Osteocyte (in vitro differentiated cells): ENCODE results near the gene BCL6. TPM values are rescaled to one million over a fixed set of nuclear protein-coding genes. Genes with fewer than 3 reads are reported as not detected.

Experiments used
- DNase-seq: peaks from one replicate; pipeline ENCODE4 v3.0.0; 2021; ENCODE audit warnings: mixed read lengths; ENCODE audit not compliant: unreplicated experiment; ENCODE audit errors: extremely low spot score
- H3K27ac Mint-ChIP-seq: one replicate; pipeline ENCODE4 v1.8.0; 2021; ENCODE audit warnings: mild to moderate bottlenecking, mixed read lengths; ENCODE audit not compliant: unreplicated experiment
- H3K27me3 Mint-ChIP-seq: one replicate; pipeline ENCODE4 v1.8.0; 2021; ENCODE audit warnings: mixed read lengths; ENCODE audit not compliant: unreplicated experiment
- H3K36me3 Mint-ChIP-seq: one replicate; pipeline ENCODE4 v1.8.0; 2021; ENCODE audit warnings: mixed read lengths; ENCODE audit not compliant: unreplicated experiment
- H3K4me1 Mint-ChIP-seq: one replicate; pipeline ENCODE4 v1.8.0; 2021; ENCODE audit warnings: mixed read lengths; ENCODE audit not compliant: unreplicated experiment
- H3K4me3 Mint-ChIP-seq: one replicate; pipeline ENCODE4 v1.8.0; 2021; ENCODE audit warnings: mild to moderate bottlenecking, moderate library complexity, mixed read lengths; ENCODE audit not compliant: unreplicated experiment
- H3K9me3 Mint-ChIP-seq: one replicate; pipeline ENCODE4 v1.8.0; 2021; ENCODE audit warnings: mixed read lengths; ENCODE audit not compliant: unreplicated experiment
- total RNA-seq: library from RNA; stranded (reverse); gene quantifications from 2 replicates; pipeline ENCODE4 v1.2.1, GENCODE V29; 2021
- TF ChIP-seq, protein P1 (sequence below): fragments of 200-600 bp; sonication (generic); IDR thresholded peaks from 2 replicates; pipeline ENCODE4 v1.5.0; 2021; ENCODE audit warnings: antibody characterized with exemption, mild to moderate bottlenecking, moderate library complexity

The BCL6 gene
- total RNA-seq, 1 donor from 2014 or later = 84.8 TPM

DNA sequence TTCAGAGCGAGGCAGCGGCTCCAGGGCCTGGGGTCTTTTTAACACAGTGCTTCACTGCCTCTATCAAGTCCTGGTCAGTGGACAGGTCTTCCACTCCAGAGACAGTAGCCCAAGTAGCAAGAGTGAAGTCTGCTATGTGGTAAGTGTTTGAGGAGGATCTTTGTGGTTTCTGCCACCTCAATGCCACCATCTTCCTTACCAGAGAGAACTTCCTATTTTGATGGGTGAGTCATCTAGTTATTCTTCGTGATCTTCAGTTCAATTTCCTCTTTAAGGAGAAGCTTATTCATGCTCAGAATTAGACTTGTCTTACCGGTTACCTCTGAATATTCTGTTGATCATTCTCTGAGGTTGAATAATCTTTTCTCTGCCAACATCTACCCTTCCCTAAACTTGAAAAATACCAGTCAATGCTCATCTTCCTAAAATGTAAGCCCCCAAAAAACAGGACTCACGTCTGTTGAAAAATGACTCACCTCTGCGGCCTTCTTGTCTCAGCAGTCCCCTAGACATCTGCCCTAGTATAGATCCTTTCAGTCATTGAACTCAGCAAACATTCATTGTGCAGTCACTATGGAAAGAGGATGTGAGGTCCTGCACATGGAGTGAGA lies 32.2 kb upstream of the BCL6 start:
- H3K27ac Mint-ChIP-seq = no peak overlapping the region
- no peaks in the 10 kb centered on the region for H3K36me3 Mint-ChIP-seq
- H3K27me3 Mint-ChIP-seq = no peaks in the 10 kb centered on the region
- TF ChIP-seq, protein P1, sequence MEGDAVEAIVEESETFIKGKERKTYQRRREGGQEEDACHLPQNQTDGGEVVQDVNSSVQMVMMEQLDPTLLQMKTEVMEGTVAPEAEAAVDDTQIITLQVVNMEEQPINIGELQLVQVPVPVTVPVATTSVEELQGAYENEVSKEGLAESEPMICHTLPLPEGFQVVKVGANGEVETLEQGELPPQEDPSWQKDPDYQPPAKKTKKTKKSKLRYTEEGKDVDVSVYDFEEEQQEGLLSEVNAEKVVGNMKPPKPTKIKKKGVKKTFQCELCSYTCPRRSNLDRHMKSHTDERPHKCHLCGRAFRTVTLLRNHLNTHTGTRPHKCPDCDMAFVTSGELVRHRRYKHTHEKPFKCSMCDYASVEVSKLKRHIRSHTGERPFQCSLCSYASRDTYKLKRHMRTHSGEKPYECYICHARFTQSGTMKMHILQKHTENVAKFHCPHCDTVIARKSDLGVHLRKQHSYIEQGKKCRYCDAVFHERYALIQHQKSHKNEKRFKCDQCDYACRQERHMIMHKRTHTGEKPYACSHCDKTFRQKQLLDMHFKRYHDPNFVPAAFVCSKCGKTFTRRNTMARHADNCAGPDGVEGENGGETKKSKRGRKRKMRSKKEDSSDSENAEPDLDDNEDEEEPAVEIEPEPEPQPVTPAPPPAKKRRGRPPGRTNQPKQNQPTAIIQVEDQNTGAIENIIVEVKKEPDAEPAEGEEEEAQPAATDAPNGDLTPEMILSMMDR = no peak
- H3K9me3 Mint-ChIP-seq = no peaks in the 10 kb centered on the region
- H3K4me1 Mint-ChIP-seq = no peaks in the 10 kb centered on the region
- H3K4me3 Mint-ChIP-seq = no peak overlapping the region
- DNase-seq = no peak

DNA sequence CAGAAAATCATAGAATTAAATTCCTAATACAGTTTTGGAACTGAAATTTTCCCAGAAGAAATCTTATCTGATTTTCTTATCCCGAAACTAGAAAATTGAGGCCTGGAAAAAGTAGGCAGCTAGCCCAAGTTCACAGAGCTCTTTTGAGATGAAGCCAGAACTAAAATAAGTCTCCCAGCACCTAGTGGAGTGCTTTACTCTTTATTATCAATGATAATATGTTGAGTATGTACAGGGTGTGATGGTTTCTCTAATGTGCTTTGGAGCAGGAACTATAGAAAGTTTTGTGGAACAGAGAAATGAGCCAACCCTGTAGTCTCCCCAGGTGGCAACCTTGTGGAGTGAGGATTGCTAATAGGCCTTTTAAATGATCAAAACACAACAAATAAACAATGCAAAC lies 30.3 kb upstream of the BCL6 start:
- DNase-seq = no peak
- Mint-ChIP-seq H3K4me3 (no peak overlapping the region), H3K36me3 (no peaks in the 10 kb centered on the region), H3K27ac (no peak overlapping the region), H3K27me3 (no peaks in the 10 kb centered on the region), H3K9me3 (no peaks in the 10 kb centered on the region), H3K4me1 (no peaks in the 10 kb centered on the region)
- TF ChIP-seq, protein P1 = no peak

DNA sequence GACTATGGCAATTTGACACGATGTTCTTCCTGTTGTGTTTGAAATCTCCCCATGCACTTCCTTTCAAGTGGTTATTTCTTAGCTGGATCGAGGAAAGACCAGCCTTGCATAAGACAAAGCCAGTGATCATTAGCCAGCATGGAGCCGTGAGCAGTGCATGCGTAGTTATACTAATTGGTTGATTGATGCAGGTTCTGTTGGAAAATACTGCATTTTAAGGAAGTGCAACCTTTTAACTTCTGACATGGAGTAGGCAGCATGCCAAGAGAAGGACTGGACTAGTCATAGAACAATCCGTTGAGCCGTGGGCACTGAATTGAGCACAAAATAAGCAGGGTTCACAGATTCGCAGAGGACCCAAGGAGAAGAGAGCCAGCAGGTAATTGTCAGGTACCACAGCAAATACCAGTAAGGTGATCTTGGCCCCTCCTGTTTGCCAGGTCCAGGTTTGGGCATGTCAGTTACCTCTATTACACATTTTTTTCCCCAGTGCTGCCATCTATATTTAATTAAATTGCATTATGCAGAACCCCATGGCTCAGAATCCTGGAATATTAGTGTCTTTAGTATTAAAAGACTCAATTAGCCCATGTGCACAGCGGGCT lies 29.0 kb upstream of the BCL6 start:
- DNase-seq = no peak
- Mint-ChIP-seq H3K36me3 (no peaks in the 10 kb centered on the region), H3K4me1 (no peaks in the 10 kb centered on the region), H3K27me3 (no peaks in the 10 kb centered on the region), H3K27ac (no peak overlapping the region), H3K4me3 (no peak overlapping the region), H3K9me3 (no peaks in the 10 kb centered on the region)
- TF ChIP-seq, protein P1 = no peak

DNA sequence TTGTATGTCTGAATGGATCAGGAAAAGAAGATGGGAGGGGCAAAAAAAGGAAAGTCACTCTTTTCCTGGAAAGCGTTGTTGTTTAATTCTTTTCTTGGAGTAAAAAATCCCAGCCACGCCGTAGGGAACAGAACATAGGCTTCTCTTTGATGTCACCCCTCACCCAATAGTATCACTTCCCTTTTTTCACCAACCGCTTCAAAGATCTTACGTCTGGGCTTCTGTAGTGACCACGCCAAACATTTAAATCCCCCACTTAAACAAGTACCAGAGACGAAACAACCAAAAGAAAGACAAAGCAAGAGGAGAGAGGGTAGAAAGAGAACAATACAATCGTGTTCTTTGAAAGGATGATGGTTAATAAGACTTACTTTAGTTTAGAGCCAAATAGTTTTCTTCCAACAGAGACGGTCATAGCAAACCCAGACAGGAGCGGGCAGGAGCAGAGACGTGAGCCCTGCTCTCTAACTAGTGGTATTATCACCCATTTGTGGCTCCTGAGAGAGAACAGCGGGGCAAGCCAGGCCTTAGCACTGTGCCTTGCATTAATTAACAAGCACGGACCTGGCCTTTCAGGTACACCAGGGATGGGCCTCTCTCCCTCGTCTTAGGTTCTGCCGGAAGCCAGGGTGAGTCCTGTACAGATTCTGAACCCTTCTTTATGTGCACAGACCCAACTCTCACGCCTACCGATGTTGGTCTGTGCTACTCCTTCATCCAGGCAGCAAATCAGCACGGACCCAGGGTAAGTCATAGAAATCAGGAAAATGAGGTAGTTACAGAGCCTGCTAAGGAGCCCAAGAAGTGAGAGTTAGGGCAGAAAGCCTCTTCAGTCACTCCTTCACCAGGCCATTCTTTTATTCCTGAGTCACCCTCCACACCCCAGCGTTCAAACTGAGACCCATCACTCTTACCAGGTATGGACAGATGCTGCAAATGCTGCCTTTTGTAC lies 28.2 kb upstream of the BCL6 start:
- Mint-ChIP-seq H3K4me1 (no peaks in the 10 kb centered on the region), H3K4me3 (no peak overlapping the region), H3K36me3 (no peaks in the 10 kb centered on the region), H3K27ac (no peak overlapping the region), H3K9me3 (no peaks in the 10 kb centered on the region), H3K27me3 (no peaks in the 10 kb centered on the region)
- TF ChIP-seq, protein P1 = no peak
- no peak for DNase-seq

DNA sequence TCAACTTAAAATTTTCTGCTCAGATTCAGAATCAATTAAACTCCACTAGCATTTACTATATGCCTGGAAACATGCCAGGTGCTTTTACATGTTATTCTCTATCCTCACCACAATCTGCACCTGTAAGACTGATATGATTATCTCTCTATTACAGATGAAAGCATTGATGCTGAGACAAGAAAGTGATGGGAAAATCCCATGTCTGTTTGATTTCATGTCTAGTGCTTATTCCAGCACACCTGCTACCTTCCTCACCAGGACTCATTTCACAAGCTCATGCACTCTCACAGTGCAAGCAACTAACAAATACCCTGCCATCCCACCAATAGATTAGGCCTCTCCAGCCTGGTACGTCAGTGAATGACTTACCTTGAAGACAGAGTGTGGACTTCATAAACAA lies 25.0 kb upstream of the BCL6 start:
- H3K27ac Mint-ChIP-seq = no peak overlapping the region
- H3K27me3 Mint-ChIP-seq = no peaks in the 10 kb centered on the region
- H3K4me3 Mint-ChIP-seq = no peak overlapping the region
- DNase-seq = no peak
- no peaks in the 10 kb centered on the region for H3K36me3 Mint-ChIP-seq
- no peaks in the 10 kb centered on the region for H3K9me3 Mint-ChIP-seq
- TF ChIP-seq, protein P1 = no peak
- no peaks in the 10 kb centered on the region for H3K4me1 Mint-ChIP-seq
